Measurements from ENCODE around the gene HS1BP3.
A peak's percentile ranks its signal among the peaks of the same experiment; 100 is the strongest.

HS1BP3 gene

GRCh38 chr2:20627712-20628380 is 23.1 kb downstream of the HS1BP3 start:
- DNase-seq: no peak

- DNase-seq: no peak
Observed at GRCh38 chr2:20626698-20627513, 24.0 kb downstream of the HS1BP3 start.

- DNase-seq: no peak
Observed at GRCh38 chr2:20626392-20626697, 24.6 kb downstream of the HS1BP3 start.

- DNase-seq: peak; percentile 33
Observed at GRCh38 chr2:20625491-20626391, 25.2 kb downstream of the HS1BP3 start.

- DNase-seq: no peak
Observed at GRCh38 chr2:20624884-20625485, 25.9 kb downstream of the HS1BP3 start.

- DNase-seq: no peak
Observed at GRCh38 chr2:20624156-20624883, 26.6 kb downstream of the HS1BP3 start.

- no peak for DNase-seq
Observed at GRCh38 chr2:20623741-20624155, 27.1 kb downstream of the HS1BP3 start.

GRCh38 chr2:20623241-20623640 is 27.7 kb downstream of the HS1BP3 start:
- no peak for DNase-seq

- DNase-seq: peak; percentile 50
Observed at GRCh38 chr2:20622731-20623130, 28.2 kb downstream of the HS1BP3 start.

GRCh38 chr2:20622296-20622686 is 28.6 kb downstream of the HS1BP3 start:
- no peak for DNase-seq

GRCh38 chr2:20621366-20622295 is 29.3 kb downstream of the HS1BP3 start:
- DNase-seq: no peak

- DNase-seq: no peak
Observed at GRCh38 chr2:20620696-20621365, 30.1 kb downstream of the HS1BP3 start.

GRCh38 chr2:20620271-20620681 is 30.6 kb downstream of the HS1BP3 start:
- DNase-seq: no peak

- DNase-seq: no peak
Observed at GRCh38 chr2:20619624-20620024, 31.3 kb downstream of the HS1BP3 start.

GRCh38 chr2:20618886-20619521 is 31.9 kb downstream of the HS1BP3 start:
- peak; percentile 36 for DNase-seq

- DNase-seq: no peak
Observed at GRCh38 chr2:20618468-20618885, 32.4 kb downstream of the HS1BP3 start.

GRCh38 chr2:20617892-20618467 is 32.9 kb downstream of the HS1BP3 start:
- DNase-seq: peak; percentile 95

GRCh38 chr2:20617081-20617575 is 33.8 kb downstream of the HS1BP3 start:
- peak; percentile 75 for DNase-seq

GRCh38 chr2:20616341-20616871 is 34.5 kb downstream of the HS1BP3 start:
- DNase-seq: no peak
